ENCODE results near the gene PTK7. TPM values are rescaled to one million over a fixed set of nuclear protein-coding genes. Genes with fewer than 3 reads are reported as not detected.

PTK7 gene
- total and polyA plus RNA-seq, 2 donors (not counting 3 experiments of a cell fraction or from before 2014, with no cell fraction given), result 41.9 to 65.6 TPM

GRCh38 chr6:43178951-43179830 is 103.1 kb downstream of the PTK7 start:
- Histone ChIP-seq H3K4me1 (ENCODE audit: control insufficient read depth, extremely low read depth, insufficient read depth, low read length) (peaks cover 24% of the 10 kb centered on the region), H3K36me3 (ENCODE audit: control insufficient read depth in 2 of 2, extremely low read depth in 1 of 2, insufficient read depth in 2 of 2, low read length in 2 of 2) (peaks cover 13 to 34% of the 10 kb centered on the region in 2 experiments), H3K9me1 (replicated peaks; ENCODE audit: control insufficient read depth, extremely low read depth, insufficient read depth, low read length) (no peaks in the 10 kb centered on the region), H3K4me2 (ENCODE audit: insufficient read depth, low read length) (no peak overlapping the region), H3K9me3 (replicated peaks; ENCODE audit: control insufficient read depth, insufficient read depth, low read length) (no peaks in the 10 kb centered on the region), H3K27me3 (ENCODE audit: control insufficient read depth in 2 of 2, insufficient read depth in 2 of 2, low read length in 2 of 2) (no peaks in the 10 kb centered on the region), H4K20me1 (replicated peaks; ENCODE audit: control insufficient read depth, extremely low read depth, insufficient read depth, low read length) (peaks cover 2% of the 10 kb centered on the region), H3K27ac (ENCODE audit: insufficient read depth, low read depth, low read length) (no peak overlapping the region), H3K9ac (replicated peaks; ENCODE audit: extremely low read depth, insufficient read depth, low read length) (no peak overlapping the region), H2AFZ (ENCODE audit: low read depth, low read length) (no peak overlapping the region), H3K79me2 (ENCODE audit: control insufficient read depth, insufficient read depth, low read length) (peaks cover 16% of the 10 kb centered on the region), H3K4me3 (replicated peaks in 1 of 3; ENCODE audit: insufficient read depth in 1 of 3, low read depth in 1 of 3, low read length in 3 of 3) (no peak overlapping the region)
- DNase-seq (ENCODE audit: low read depth, low spot score) (no peak), FAIRE-seq (no peak)
- TF ChIP-seq FOS (IDR thresholded peaks at IDR 0.05; ENCODE audit: borderline replicate concordance, insufficient read depth, low read length) (no peak), CTCF (IDR thresholded peaks at IDR 0.05; ENCODE audit: extremely low read depth in 1 of 2, insufficient read depth in 1 of 2, low read depth in 1 of 2, low read length in 2 of 2) (no peak), EZH2 (IDR thresholded peaks at IDR 0.05; ENCODE audit: borderline replicate concordance, low read depth, low read length, severe bottlenecking) (no peak), MAX (IDR thresholded peaks at IDR 0.05; ENCODE audit: insufficient read depth, insufficient read length) (no peak), POLR2A (IDR thresholded peaks at IDR 0.05; ENCODE audit: low read depth, low read length) (no peak), POLR2AphosphoS5 (IDR thresholded peaks at IDR 0.05; ENCODE audit: insufficient read depth, low read depth, low read length) (no peak), GATA2 (IDR thresholded peaks at IDR 0.05; ENCODE audit: insufficient read depth, insufficient read length, low read depth, low read length) (no peak), JUN (IDR thresholded peaks at IDR 0.05; ENCODE audit: borderline replicate concordance, insufficient read depth, insufficient read length, low read depth) (no peak), MYC (IDR thresholded peaks at IDR 0.05; ENCODE audit: low read depth, low read length) (no peak)
- intact Hi-C loops (cut with micrococcal nuclease) (no loop called here), dilution Hi-C loops (cut with MboI; ENCODE audit: extremely low pct_ligation_motif_present, low sequenced_read_pairs) (no loop called here)
- ChIA-PET CTCF (no interaction called here), POLR2A (no interaction called here)
- no TSS peak for BruUV-seq (replicated peaks)
